Tibial artery (tissue), 4 donors: ENCODE data around the gene ZNF483.
"Not testable (repeated sequence)": the region's sequence is repeated elsewhere in the genome, so short reads cannot be mapped to it uniquely, and the experiment has no call there.

Experiments
- DNase-seq, 2 donors: peaks; one replicate each; pipeline ENCODE4 v3.0.0-alpha.2; 2019
- H3K27ac ChIP-seq, 2 donors: fragments of 200-600 bp; sonication (generic) in 1 of 2; 1 replicate in 1 of 2; 2 replicates in 1 of 2; pipeline ENCODE4 v1.5.1; 2018 to 2019; ENCODE audit warnings: mild to moderate bottlenecking in 1 of 2
- H3K27me3 ChIP-seq, 2 donors: fragments of 200-600 bp; sonication (generic) in 1 of 2; one replicate each; pipeline versions ENCODE4 v1.5.1 to v1.6.0; 2016 to 2019
- H3K36me3 ChIP-seq, 3 donors: fragments of 200-600 bp; sonication (generic) in 2 of 3; one replicate each; pipeline ENCODE4 v1.5.1; 2016 to 2019; ENCODE audit warnings: mild to moderate bottlenecking in 2 of 3
- H3K4me1 ChIP-seq, 4 donors: fragments of 200-600 bp; sonication (generic) in 2 of 4; 1 replicate in 3 of 4; 2 replicates in 1 of 4; pipeline ENCODE4 v1.5.1; 2016 to 2019
- H3K4me3 ChIP-seq, 2 donors: fragments of 200-600 bp; sonication (generic) in 1 of 2; 1 replicate in 1 of 2; 2 replicates in 1 of 2; pipeline ENCODE4 v1.5.1; 2018 to 2019; ENCODE audit warnings: mild to moderate bottlenecking in 2 of 2
- H3K9me3 ChIP-seq, 3 donors: fragments of 200-600 bp; sonication (generic) in 1 of 3; one replicate each; pipeline ENCODE4 v1.5.1; 2016 to 2019
- CTCF ChIP-seq, 2 experiments: fragments of 200-600 bp in 1 of 2; fragments of 450-650 bp in 1 of 2; IDR thresholded peaks; one replicate each; pipeline ENCODE4 v1.5.1; 2017 to 2019; ENCODE audit warnings: antibody characterized with exemption in 2 of 2, mild to moderate bottlenecking in 1 of 2, moderate library complexity in 1 of 2
- intact Hi-C: fragments of 100-400 bp; cut with DNase I; formaldehyde crosslinking; loops from one replicate; pipeline ENCODE4 v1.15.0; 2023; ENCODE audit warnings: low total_unique reads

Gene ZNF483

GRCh38 chr9:111502506-111502905 lies 22.5 kb upstream of the ZNF483 start:
- H3K36me3 ChIP-seq: no peaks in the 10 kb centered on the region
- no peak for DNase-seq
- intact Hi-C loops: no loop called here

GRCh38 chr9:111511581-111511980 lies 13.4 kb upstream of the ZNF483 start:
- intact Hi-C loops: not testable (repeated sequence)

More at GRCh38 chr9:111502506-111502905, 22.5 kb upstream of the ZNF483 start:
- TF ChIP-seq CTCF (IDR thresholded peaks at IDR 0.05): no peak
- H3K4me1 ChIP-seq: no peaks in the 10 kb centered on the region
- H3K9me3 ChIP-seq: no peaks in the 10 kb centered on the region
- H3K27ac ChIP-seq: no peak overlapping the region
- no peaks in the 10 kb centered on the region for H3K27me3 ChIP-seq
- no peak overlapping the region for H3K4me3 ChIP-seq

GRCh38 chr9:111514967-111515366 lies 10.0 kb upstream of the ZNF483 start:
- Histone ChIP-seq H3K27ac (no peak overlapping the region), H3K36me3 (no peaks in the 10 kb centered on the region), H3K4me3 (no peak overlapping the region), H3K27me3 (no peaks in the 10 kb centered on the region), H3K4me1 (no peaks in the 10 kb centered on the region), H3K9me3 (no peaks in the 10 kb centered on the region)
- DNase-seq: no peak
- intact Hi-C loops: no loop called here
- TF ChIP-seq CTCF (IDR thresholded peaks at IDR 0.05): no peak

More at GRCh38 chr9:111511581-111511980, 13.4 kb upstream of the ZNF483 start:
- H3K4me3 ChIP-seq, DNase-seq, H3K27me3 ChIP-seq, H3K9me3 ChIP-seq, H3K36me3 ChIP-seq, H3K27ac ChIP-seq, H3K4me1 ChIP-seq: not testable (repeated sequence)

- no peak for DNase-seq
- Histone ChIP-seq H3K27ac (no peak overlapping the region), H3K4me1 (no peaks in the 10 kb centered on the region), H3K36me3 (no peaks in the 10 kb centered on the region), H3K4me3 (no peak overlapping the region), H3K27me3 (no peaks in the 10 kb centered on the region), H3K9me3 (no peaks in the 10 kb centered on the region)
- intact Hi-C loops: no loop called here
- TF ChIP-seq CTCF (IDR thresholded peaks at IDR 0.05): no peak
Observed at GRCh38 chr9:111516061-111516465, 8.9 kb upstream of the ZNF483 start.

- no peak for TF ChIP-seq CTCF (IDR thresholded peaks at IDR 0.05)
- H3K36me3 ChIP-seq: peaks cover 14 to 24% (median 20%) of the 10 kb centered on the region in 3 donors
- H3K4me1 ChIP-seq: peaks cover 0 to 9% (median 4%) of the 10 kb centered on the region in 4 donors
- no peaks in the 10 kb centered on the region for H3K9me3 ChIP-seq
- no peak for DNase-seq
- H3K4me3 ChIP-seq: peak overlapping the region; percentile 85 to 94
- intact Hi-C loops: no loop called here
- peak overlapping the region; percentile 70 to 74 for H3K27ac ChIP-seq
- no peaks in the 10 kb centered on the region for H3K27me3 ChIP-seq
Observed at GRCh38 chr9:111524731-111525055, 286 bp upstream of the ZNF483 start.

- H3K27ac ChIP-seq: no peak overlapping the region
- intact Hi-C loops: no loop called here
- peaks cover 0 to 9% (median 4%) of the 10 kb centered on the region in 4 donors for H3K4me1 ChIP-seq
- no peak for TF ChIP-seq CTCF (IDR thresholded peaks at IDR 0.05)
- no peak for DNase-seq
- peaks cover 35 to 46% (median 41%) of the 10 kb centered on the region in 3 donors for H3K36me3 ChIP-seq
- no peaks in the 10 kb centered on the region for H3K27me3 ChIP-seq
- peaks cover 0 to 2% (median 0%) of the 10 kb centered on the region in 3 donors for H3K9me3 ChIP-seq
- H3K4me3 ChIP-seq: no peak overlapping the region
Observed at GRCh38 chr9:111527347-111527746, 2.4 kb downstream of the ZNF483 start.
